CD4-positive, alpha-beta T cell treated with Interferon alpha-2 for 1 hour (primary cell): ENCODE data around the gene C5orf63.
A peak's percentile ranks its signal among the peaks of the same experiment; 100 is the strongest.
"Not testable (repeated sequence)": the region's sequence is repeated elsewhere in the genome, so short reads cannot be mapped to it uniquely, and the experiment has no call there.

Experiments used
- DNase-seq, 2 donors: peaks; one replicate each; pipeline ENCODE4 v3.0.0-alpha.2; 2020 to 2022

The C5orf63 gene

DNA sequence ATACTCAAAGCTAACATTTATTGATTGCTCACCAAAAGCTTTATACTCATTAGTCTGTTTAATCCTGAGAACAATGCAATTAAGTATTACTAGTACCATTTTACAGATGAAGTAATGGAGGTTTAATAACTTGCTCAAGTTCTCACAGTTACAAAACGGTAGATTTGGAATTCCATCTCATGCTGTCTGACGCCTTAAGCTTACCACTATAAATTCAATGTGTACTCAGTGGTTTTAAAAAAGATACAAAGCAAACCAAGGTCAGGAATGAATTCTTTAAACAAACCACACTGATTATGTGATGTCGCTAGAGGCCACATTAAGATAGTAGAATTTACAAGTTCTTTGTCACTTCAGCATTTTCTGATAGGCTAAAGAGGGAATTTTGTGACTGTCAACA, 1.2 kb upstream of the C5orf63 start:
- DNase-seq: no peak

DNA sequence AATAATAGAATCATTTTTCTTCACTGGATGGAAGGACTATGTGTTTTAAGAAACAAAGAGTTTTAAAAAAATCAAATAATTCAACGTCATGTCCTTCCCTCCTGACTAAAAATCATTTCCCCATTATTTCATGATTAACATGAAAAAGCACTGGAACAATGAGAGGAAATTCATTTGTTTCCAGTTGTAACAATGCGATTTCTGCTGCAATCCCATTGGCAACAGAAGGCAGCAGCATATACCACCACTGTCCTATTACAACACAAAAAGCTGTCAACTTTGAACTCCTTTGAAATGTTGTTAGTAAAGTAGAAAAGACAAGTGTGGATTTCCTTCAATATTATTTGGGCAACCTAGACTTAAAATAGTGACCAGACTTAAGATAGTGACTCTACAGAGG, 3.1 kb downstream of the C5orf63 start:
- no peak for DNase-seq

DNA sequence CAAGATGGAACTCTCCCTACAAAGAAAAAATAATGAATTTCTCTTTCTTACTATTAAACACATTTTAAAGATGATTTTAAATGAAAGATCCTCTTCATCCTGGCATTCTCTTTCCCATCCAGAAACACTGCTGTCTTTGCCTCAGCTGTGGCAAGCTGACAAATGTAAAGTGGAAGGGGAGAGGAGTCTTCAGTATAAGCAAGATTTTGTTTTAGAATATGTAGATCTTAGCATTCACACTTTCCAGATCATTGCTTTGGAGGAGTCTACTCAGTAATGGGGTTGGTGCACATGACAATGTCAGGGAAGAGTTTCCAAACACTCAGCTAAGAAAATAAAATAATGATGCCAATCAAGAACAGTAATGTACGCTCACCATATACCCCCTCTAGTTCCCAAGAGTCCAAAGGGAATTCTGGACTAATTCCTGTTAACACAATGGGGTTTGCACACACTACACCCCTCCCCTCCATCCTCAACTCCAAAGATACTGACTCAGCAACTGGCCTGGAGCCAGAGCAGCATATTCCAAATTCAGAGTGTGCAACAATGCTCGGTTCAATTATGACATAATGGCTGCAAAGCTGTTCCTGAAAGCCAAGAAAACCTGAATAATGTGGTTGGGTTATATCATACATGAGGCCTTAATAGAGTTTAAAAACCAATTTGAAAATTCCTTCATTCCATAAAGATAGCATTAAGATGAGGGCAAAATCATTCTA, 4.6 kb downstream of the C5orf63 start:
- no peak for DNase-seq

DNA sequence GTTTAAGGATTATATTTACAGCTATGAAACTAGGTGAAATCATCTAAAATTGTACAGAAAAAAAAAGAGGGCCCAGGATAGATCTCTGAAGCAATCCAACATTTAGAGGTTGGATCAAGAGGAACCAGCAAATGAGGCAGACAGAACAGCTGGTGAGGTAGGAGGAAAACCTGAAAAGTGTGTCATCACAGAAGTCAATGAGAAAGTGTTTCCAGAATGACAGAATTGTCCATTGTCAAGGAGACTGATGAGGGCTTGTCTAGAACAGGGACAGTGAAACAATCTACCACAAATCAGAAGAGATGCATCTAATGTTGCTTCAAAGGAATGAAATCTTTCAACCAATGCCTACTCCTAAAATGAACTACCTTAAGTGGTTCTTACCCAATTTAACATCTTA, 6.6 kb downstream of the C5orf63 start:
- DNase-seq: no peak

DNA sequence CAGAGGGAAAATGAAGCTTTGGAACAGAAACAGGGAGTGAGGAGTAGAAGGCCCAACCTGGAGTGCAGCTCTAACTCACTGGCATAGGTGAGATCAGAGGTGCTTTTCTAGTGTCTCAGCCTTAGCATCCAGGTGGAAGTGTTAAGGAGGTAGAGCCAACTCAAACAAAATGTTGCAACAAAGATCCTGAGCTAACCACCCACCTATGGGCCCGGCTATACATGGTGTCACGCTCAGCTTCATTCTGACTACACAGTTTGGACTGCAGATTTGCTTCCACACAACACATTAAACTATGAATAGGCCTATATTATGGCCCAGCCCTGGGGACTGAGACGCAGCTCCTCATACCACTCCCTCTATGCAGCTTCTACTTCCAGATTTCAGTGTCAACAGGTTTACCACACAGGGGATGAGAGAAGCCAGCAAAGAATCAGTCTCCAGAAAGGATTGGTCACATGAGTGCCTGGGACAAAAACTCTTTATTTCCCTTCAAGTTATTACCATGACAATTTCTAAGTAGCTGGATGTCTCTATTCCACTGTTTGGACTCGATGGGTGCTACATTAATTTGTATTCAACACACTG, 9.0 kb downstream of the C5orf63 start:
- no peak for DNase-seq

DNA sequence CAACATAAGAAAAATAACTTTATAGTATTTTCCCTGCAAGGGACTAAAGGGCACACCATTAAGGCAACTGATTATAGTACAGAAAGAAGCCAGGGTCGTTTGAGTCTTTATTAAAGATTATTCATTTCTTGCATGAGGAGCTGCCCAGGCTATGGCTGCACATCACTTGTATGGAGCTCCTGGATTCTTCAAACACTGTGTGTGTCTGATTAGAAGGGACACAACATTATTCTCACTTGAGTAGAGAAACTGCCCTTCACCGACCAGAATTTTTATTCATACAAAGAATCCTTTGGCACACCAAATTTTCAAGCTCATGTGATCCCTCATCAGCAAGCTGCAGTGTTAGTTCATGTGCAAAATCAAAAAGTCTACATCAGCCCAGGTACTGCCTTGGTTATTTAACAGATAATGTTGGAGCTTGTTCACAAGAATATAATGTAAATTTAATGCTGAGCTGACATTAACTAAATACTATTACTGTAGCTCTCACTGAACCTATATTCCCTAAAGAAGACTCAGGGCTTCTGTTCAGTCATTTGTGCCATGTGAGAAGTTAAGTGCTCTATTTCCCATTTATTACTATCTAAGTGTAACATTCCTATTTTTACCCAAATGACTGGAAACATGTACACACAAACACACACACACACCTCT, 9.9 kb downstream of the C5orf63 start:
- DNase-seq: no peak

DNA sequence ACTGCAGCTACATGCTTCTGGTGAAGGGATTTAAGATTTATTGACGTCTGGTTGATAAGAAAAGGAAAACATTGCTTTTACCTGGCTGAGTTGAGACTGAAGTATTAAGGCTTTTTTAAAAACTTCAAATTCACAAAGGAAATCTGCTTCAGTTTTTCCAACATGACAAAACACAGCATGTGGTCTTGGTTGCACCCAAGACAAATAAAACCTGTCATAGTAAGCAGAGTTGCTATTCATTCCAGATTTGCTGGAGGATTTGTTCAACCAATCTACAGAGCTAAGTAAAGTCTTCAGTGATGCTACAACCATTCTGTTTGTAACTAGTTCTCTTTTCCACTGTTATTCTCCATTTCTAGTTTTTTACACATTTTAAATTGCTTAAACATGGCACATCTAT, 11.3 kb downstream of the C5orf63 start:
- DNase-seq: no peak

DNA sequence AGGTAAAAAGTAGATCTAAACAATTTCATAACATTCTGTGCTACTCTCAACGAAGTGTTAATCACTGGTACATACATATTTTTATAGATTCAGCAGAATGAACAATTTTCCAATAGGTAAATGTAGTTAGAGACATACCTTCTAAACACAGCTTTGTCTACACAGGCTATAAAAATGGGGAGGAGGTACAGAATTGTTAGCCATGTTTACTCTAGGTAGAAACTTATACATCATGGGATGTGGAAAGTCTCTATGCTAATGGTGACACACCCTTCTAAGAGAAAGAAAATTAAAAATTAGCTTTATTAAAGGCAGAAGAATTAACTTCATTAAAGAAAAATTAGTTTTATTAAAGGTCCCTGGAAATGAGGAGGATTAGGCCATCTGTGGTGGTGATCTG, 11.8 kb downstream of the C5orf63 start:
- DNase-seq: no peak

DNA sequence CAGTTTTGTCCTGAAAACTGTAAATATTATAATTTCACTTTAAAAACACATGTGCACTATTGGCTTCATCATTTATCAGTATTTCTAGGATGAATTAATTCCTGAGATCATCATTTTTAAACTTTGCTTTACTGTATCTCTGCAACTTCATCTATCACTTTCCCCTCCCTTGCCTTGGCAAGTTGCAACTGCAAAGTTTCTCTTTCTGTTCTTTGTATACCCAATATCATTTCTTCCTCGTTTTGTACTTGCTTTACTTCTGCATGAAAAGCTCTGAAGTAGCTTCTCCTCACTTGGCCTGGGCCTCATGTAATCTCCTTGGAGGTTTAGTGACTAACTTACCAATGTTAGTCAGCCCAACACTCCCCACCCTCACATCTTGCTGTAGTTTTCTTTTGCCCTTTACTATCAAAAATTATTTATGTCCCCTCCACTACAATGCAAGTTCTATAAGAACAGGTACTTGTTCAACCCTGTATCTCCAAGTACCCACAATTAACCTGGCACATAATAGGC, 12.8 kb downstream of the C5orf63 start:
- DNase-seq: no peak

DNA sequence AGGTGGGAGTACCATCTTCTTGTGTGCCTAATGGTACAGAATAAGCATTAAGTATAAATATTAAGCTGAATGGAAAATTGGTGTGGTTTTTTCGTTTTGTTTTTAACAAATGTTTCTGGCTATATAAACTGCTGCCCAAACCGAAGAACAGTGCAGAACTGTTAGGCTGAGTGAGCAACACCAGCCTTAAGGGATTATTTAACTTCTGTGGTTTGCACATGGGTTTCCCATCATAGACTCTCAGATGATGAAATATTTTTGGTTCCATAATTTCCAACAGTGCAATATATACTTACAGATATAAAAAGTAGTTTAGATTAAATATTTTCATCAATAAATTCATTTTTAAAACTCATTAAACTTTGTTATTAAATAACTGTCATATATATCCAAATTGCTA, 16.4 kb downstream of the C5orf63 start:
- no peak for DNase-seq

DNA sequence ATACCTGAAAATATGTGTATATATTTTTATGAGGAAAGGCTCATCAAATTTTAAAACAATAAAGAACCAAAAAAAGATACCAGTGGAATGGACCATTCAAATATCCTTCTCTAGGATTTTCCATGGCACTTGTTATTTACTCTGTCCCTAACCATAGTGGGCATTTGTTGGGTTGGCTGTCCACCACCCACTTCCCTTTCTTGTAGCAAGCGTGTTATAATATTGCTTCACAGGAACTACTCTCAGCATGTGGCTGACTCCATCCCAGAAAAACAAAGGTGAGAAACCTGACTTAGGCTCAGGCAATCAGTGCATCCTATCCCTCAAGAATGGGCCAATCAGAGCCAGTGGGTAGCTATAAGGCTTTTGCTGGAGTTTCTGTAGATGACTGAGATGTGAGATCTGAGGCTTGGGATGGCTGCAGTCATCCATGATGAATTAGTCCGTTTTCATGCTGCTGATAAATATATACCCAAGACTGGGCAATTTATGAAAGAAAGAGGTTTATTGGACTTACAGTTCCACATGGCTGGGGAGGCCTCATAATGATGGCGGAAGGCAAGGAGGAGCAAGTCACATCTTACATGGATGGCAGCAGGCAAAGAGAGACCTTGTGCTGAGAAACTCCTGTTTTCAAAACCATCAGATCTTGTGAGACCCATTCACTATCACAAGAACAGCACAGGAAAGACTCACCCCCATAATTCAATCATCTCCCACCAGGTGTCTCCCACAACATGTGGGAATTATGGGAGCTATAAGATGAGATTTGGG, 17.2 kb downstream of the C5orf63 start:
- no peak for DNase-seq

DNA sequence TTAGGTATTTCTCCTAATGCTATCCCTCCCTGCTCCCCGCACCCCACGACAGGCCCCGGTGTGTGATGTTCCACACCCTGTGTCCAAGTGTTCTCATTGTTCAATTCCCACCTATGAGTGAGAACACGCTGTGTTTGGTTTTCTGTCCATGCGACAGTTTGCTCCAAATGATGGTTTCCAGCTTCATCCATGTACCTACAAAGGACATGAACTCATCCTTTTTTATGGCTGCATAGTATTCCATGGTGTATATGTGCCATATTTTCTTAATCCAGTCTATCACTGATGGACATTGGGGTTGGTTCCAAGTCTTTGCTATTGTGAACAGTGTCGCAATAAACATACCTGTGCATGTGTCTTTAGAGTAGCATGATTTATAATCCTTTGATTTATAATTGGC, 19.8 kb downstream of the C5orf63 start:
- DNase-seq: not testable (repeated sequence)

DNA sequence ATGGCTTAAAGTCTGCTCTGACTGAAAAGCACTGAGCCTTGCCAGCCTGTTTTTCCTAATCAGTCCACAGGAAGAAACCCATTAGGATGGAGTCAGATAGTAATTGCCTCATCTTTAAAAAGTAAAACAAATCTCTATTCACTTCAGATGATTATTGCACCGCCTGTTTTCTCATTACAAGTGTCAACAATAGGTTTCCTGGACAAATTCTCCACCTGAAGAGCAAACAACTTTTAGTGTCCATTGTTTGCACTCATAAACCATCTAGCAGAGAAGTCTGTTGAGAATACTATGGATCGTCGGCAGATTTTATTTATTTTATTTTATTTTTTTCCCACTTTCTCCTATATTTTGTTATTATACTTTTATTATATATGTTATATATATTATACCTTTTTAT, 20.3 kb downstream of the C5orf63 start:
- DNase-seq: no peak

DNA sequence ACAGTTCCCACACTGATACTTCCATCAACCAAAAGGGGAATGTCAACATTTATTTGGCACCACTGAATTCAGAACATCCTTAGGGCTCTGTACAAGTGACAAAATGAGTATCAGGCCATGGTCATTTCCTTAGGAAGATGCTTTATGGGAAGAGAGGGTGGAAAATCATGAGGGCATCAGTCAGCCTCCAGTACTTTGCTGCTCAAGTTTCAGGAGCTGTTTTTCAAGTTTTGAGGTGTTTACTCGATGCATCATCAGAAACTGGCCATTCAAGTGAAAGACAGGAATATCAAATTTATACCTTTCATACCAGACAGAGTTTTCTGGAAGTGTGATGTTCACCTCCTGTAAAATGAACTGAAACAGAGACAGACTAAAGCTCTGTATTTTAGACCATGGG, 21.7 kb downstream of the C5orf63 start:
- DNase-seq: no peak

DNA sequence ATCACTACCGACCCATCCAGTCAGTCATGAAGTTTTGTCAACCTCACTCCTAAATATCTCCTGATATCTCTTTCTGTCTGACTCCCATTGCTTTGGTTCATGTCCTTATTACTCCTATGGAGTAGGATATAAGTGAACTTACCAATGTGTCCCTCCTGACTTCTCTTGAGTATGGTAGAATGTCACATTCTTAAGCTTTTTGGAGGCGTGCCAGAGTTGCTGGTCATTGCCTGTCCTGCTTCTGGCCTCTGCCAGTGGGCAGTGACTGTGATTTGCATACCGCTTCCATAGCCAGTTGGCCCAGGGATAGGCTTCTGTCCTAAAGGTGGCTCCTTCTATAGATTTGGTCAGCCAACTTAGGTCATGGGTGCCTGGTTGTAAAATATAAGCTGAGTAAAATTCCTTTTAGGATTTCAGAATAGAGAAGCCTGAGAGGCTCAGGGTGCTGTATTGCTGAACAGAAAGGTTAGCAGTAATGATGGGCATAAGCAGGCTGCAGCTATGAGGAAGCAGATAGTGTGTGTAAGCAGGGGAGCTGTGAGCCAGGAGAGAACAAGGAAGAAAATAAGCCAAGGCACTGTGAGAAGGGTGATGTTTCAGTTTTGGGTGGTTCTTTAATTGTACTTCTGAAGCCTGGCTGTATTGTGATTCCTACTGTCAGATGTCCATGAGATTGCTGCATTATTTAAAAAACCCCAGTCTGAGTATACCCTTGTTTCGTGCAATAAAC, 26.8 kb downstream of the C5orf63 start:
- DNase-seq: no peak

DNA sequence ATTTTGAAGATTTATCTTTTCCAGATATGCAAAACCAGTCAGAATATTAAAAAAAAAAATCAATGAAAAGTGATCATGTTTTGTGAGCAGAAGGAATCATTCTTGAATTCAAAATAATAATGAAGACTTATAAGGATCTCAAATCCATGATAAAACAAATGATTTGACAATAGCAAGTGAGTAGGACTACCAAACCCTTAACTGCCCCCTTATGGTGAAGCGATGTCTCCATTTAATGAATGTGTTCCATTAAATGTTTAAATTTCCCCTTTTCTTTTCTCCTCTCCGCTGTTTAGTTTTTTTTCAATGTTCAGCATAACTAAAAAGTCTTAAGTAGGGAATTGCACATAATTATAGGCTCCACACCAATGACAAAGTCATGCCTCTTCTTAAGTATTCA, 30.7 kb downstream of the C5orf63 start:
- no peak for DNase-seq

DNA sequence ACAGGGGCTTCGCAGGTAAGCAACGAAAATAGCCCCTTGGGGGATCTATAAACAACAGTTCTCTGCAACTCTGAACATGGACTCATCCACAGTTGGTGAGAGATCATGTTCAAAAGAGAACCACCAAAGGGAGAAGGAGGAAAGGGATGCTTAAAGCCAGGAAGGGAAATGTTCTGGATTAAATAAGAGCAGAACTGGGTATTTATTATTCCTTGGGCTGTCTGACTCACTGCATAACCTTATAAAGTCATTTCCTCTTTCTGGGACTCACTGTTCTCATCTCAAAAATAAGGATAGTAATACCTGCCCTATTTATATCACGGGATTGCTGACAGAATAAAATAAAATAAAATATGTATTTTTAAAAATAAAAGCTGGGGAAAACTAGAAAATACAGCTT, 31.7 kb downstream of the C5orf63 start:
- no peak for DNase-seq

DNA sequence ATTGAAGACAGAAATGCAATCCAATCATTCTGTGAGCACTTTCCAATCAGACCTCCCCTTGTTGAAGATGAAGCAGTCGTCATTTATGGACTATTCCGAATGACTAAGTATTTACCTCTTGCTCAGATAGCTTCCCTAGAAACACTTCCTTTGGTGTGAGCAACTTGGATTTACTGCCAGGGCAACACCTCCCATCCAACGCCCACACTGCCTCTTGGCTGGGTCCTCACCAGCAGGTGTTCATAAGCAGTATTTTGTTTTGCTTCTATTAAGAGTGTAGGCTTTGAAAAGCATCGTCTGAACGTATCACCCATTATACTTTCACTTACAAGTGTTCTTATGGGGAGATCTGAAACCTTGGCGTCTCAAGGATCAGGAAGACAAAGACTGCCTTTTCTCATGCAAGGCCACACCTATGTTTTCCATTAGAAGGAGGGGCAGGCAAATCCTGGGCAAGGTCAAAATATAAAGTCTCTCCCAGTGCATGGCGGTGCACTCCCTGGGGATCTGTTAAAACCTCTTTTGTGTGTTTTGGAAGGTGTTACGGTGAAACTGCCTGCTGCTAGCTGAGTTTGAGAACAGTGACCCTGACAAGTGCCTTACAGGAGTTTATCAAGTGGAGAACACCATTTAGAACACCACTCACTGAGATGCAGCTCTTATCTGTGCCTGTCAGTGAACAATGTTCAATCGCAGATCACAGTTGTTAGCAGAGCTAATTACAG, 32.3 kb downstream of the C5orf63 start:
- DNase-seq: no peak

DNA sequence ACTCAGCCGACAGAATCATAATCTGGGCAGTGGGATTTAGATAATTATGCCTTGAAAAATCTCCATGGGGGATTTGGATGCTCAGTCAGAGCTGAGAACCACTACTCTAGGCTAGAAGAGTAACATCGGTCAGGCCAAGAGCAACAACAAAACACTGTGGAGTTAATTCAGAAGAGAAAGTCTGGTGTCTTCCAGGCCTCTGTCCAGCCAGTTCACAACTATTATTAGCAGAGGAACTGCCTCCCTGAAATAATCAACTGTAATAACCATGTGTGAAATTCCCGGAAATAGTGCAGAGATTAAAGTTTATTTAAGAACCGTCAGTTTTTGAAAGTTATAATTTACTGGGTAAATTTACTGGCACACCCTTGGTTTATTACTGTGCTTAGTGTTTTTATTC, 34.8 kb downstream of the C5orf63 start:
- no peak for DNase-seq

DNA sequence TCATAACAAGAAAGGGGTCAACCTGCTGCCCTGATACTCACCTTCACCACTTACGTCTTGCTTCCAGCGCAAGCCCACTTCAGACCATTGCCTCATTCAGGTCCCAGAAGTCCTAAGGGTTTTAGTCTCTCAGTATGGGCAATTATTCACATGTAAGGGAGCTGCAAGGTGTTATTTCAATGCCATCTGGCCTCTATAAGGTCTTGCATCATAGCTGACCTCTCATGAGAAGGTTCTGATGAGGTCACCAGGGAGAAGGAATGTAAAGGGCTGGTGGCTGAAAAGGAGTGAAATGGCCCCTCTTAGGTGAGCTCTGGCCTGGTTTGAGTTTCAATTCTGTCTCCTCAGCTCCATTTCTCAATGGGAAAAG, 41.5 kb downstream of the C5orf63 start:
- DNase-seq: no peak

DNA sequence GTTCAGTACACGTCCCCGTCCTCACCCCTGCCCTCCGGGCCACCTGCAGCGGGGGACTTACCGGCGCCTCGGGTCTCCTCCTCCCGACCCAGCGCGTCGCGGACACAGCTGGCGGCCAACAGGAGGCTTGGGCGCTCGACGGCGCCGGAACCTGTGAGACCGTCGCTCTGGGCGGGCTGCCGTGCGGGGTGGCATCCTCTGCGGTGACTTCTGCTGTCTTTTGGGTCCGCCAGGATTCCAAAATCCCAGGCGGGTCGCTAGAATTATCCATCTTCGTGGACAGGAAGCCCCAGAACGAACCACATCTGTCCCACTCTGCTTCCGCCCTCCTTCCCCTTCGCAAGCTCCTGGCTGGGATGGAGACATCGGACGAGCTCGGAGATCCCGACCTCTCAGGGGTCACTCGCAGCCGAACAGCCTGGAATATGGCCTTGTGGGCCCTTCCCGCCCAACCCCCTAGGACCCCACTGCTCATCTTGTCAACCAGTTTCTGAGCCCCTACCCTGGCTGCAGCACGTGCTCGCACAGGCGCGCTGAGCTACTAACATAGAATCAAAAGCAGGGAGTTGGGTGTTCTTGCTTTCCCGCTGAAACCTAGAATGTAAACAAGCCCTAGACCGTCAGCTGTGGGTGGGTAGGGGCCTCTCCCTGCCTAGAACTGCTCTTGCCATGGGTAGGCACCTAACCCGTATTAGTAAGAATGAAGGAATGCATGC, 42.0 kb downstream of the C5orf63 start:
- peak; percentile 9 to 22 for DNase-seq
